ENCODE data around the gene SHD. TPM values are rescaled to one million over a fixed set of nuclear protein-coding genes. Genes with fewer than 3 reads are reported as not detected.

Gene SHD
- total RNA-seq, 1 experiment from 2014 or later = 4.4 TPM

- 0 out of 7 replicates have a peak overlapping the region, but pooled peaks of 1 of the 3 experiments have one; percentile 2 for H3K27ac Mint-ChIP-seq
- H3K18ac ChIP-seq (ENCODE audit: insufficient read length, low read depth, low read length) = no peak overlapping the region
Observed at GRCh38 chr19:4267101-4267900, 11.8 kb upstream of the SHD start.

More at GRCh38 chr19:4267101-4267900, 11.8 kb upstream of the SHD start:
- peak; percentile 84 for TF ChIP-seq CTCF (conservative IDR thresholded peaks at IDR 0.05)
- Mint-ChIP-seq H3K9me3 (no peaks in the 10 kb centered on the region), H3K27me3 (ENCODE audit: low read depth) (no peaks in the 10 kb centered on the region), H3K4me1 (peaks cover 2 to 5% of the 10 kb centered on the region in 2 experiments; a peak in 3 of 4 replicates), H3K4me3 (peak overlapping the region in 1 of 2 experiments; percentile 7; a peak in 1 of 5 replicates), H3K36me3 (ENCODE audit: insufficient read depth in 1 of 3, low read depth in 3 of 3) (peaks cover 10 to 55% (median 28%) of the 10 kb centered on the region in 3 experiments; a peak in 6 of 7 replicates)
- H3K79me2 ChIP-seq (ENCODE audit: insufficient read depth, low read length) = no peaks in the 10 kb centered on the region
- H3K27ac ChIP-seq (ENCODE audit: insufficient read length, low read depth, low read length) = no peak overlapping the region
- no peak overlapping the region for H2BK12ac ChIP-seq (ENCODE audit: insufficient read length, low read depth, low read length)
- H4K20me1 ChIP-seq (ENCODE audit: control insufficient read depth, insufficient read depth, insufficient read length) = no peaks in the 10 kb centered on the region
- DNase-seq = peak; percentile 89
- H3K4ac ChIP-seq (ENCODE audit: low read depth, low read length) = no peak overlapping the region
- no peak overlapping the region for H4K5ac ChIP-seq (ENCODE audit: insufficient read length, low read depth, low read length)
- H2AK5ac ChIP-seq (ENCODE audit: insufficient read length, low read length) = no peak overlapping the region
- H3K23me2 ChIP-seq (ENCODE audit: insufficient read length, low read depth, low read length, poor library complexity, severe bottlenecking) = no peaks in the 10 kb centered on the region
- no peaks in the 10 kb centered on the region for H3K27me3 ChIP-seq (ENCODE audit: insufficient read depth, low read length)
- H3K56ac ChIP-seq (ENCODE audit: insufficient read length, low read depth, low read length) = no peak overlapping the region
- H2BK5ac ChIP-seq (ENCODE audit: insufficient read length, low read length) = no peak overlapping the region
- H4K8ac ChIP-seq (replicated peaks; ENCODE audit: insufficient read length, low read depth, low read length) = no peak overlapping the region
- H3K23ac ChIP-seq (ENCODE audit: insufficient read length, low read depth, low read length) = no peak overlapping the region
- H3K9me3 ChIP-seq (ENCODE audit: control insufficient read depth, low read depth, low read length) = no peaks in the 10 kb centered on the region
- H2BK20ac ChIP-seq (ENCODE audit: low read depth, low read length, poor library complexity, severe bottlenecking) = no peak overlapping the region
- no peak overlapping the region for H3K9ac ChIP-seq (ENCODE audit: extremely low read depth, insufficient read length, low read length)
- H4K91ac ChIP-seq (ENCODE audit: insufficient read length, low read depth, low read length) = no peak overlapping the region
- no peak overlapping the region for H2BK15ac ChIP-seq (ENCODE audit: low read depth, low read length)
- H3K79me1 ChIP-seq (ENCODE audit: insufficient read depth, low read depth, low read length, poor library complexity, severe bottlenecking) = no peaks in the 10 kb centered on the region
- no peaks in the 10 kb centered on the region for H3K4me1 ChIP-seq (ENCODE audit: insufficient read depth, low read length)
- H2BK120ac ChIP-seq (ENCODE audit: low read depth, low read length, poor library complexity, severe bottlenecking) = no peak overlapping the region
- H3K14ac ChIP-seq (ENCODE audit: insufficient read depth, low read length) = no peak overlapping the region
- no CpG with 5 or more reads among the region's 21 CpGs for WGBS (ENCODE audit: extremely low coverage, insufficient read length, low lambda C conversion rate)
- no peak overlapping the region for H3K4me2 ChIP-seq (ENCODE audit: insufficient read depth, insufficient read length, low read length)
- no peak overlapping the region for H3T11ph ChIP-seq (ENCODE audit: low read length)
- H2AFZ ChIP-seq (ENCODE audit: low read length) = no peak overlapping the region

Measured in H9 (cell line).